NB4 (cell line): ENCODE data around the gene ABHD12.
A peak's percentile ranks its signal among the peaks of the same experiment; 100 is the strongest.

Experiments
- DNase-seq: peaks from one replicate; pipeline ENCODE4 v3.0.0; 2010; ENCODE audit warnings: low read depth
- H3K4me3 ChIP-seq: one replicate; pipeline ENCODE4 v1.5.1; 2011; ENCODE audit warnings: mild to moderate bottlenecking, low read depth, low read length, moderate library complexity
- MAX ChIP-seq: IDR thresholded peaks from 2 replicates; pipeline ENCODE4 v1.6.1; 2011; ENCODE audit warnings: low read depth, low read length
- MYC ChIP-seq: IDR thresholded peaks from 2 replicates; pipeline ENCODE4 v1.6.1; 2011; ENCODE audit warnings: low read depth, low read length
- POLR2A ChIP-seq: IDR thresholded peaks from 2 replicates; pipeline ENCODE4 v1.6.1; 2011; ENCODE audit warnings: mild to moderate bottlenecking; ENCODE audit not compliant: insufficient read length; ENCODE audit errors: extremely low read depth
- TF ChIP-seq, protein P1 (sequence below): IDR thresholded peaks from one replicate; pipeline ENCODE4 v1.5.1; 2012; ENCODE audit warnings: low read depth, low read length

The ABHD12 gene

GRCh38 chr20:25296094-25297093 lies 94.2 kb downstream of the ABHD12 start:
- DNase-seq = peak; percentile 50
- no peak for TF ChIP-seq MAX
- TF ChIP-seq, protein P1, sequence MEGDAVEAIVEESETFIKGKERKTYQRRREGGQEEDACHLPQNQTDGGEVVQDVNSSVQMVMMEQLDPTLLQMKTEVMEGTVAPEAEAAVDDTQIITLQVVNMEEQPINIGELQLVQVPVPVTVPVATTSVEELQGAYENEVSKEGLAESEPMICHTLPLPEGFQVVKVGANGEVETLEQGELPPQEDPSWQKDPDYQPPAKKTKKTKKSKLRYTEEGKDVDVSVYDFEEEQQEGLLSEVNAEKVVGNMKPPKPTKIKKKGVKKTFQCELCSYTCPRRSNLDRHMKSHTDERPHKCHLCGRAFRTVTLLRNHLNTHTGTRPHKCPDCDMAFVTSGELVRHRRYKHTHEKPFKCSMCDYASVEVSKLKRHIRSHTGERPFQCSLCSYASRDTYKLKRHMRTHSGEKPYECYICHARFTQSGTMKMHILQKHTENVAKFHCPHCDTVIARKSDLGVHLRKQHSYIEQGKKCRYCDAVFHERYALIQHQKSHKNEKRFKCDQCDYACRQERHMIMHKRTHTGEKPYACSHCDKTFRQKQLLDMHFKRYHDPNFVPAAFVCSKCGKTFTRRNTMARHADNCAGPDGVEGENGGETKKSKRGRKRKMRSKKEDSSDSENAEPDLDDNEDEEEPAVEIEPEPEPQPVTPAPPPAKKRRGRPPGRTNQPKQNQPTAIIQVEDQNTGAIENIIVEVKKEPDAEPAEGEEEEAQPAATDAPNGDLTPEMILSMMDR = peak; percentile 71
- no peak for TF ChIP-seq MYC
- TF ChIP-seq POLR2A = no peak
- no peak overlapping the region for H3K4me3 ChIP-seq

- no peak for TF ChIP-seq MAX
- TF ChIP-seq, protein P1 = no peak
- no peak for TF ChIP-seq POLR2A
- TF ChIP-seq MYC = no peak
- no peak overlapping the region for H3K4me3 ChIP-seq
- DNase-seq = no peak
Observed at GRCh38 chr20:25295386-25296093, 95.1 kb downstream of the ABHD12 start.

DNA sequence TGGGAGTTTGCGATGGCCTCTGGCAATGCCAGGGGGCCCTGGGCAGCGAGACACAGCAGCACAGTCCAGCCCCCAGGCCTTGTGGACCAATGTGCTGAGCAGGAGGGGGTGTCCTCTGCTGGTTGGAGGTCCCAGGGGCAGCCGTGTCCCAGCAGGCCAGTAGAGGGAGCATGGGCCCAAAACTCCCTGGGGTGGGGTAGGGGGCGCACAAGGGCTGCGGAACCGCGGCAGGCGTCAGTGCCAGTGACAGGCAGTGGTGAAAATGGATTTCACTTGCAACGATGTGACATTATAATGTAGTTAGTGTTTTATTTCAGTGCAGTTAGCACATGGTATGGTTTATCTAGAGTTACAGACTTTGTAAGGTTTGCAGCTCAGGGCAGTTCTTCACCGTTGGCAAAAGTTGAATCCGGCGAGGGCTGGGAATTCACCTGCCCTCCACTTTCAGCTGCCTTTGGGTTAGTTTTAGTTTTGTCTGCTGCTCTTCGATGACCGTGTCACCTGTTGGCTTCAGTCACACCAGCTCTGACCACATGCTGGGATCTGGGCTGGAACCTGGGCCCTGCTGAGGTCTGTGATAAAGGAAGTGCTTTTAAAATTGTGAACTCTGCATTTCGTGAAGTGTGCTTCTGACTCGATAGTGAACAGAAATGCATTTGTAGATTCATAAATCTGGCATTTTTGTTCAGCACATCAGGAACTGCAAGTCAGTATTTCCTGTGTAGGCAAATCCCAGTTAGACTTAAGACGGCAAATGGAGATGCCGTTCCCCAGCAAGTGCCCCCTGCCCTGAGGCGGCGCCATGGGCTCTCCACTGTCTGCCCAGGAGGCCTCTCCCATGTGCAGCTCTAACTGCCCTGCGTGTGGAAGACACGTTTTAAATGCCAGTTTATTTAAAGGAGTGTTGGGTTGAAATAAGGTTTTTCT lies 95.9 kb downstream of the ABHD12 start:
- TF ChIP-seq MAX = peak; percentile 50
- no peak; the same call in 1 of the 2 replicates for TF ChIP-seq MYC
- TF ChIP-seq, protein P1 = peak; percentile 99
- DNase-seq = peak; percentile 81
- H3K4me3 ChIP-seq = no peak overlapping the region

- TF ChIP-seq, protein P1 = no peak
- TF ChIP-seq MAX (no peak), MYC (no peak), POLR2A (no peak)
- no peak for DNase-seq
- H3K4me3 ChIP-seq = no peak overlapping the region
Observed at GRCh38 chr20:25293910-25294458, 96.7 kb downstream of the ABHD12 start.

DNA sequence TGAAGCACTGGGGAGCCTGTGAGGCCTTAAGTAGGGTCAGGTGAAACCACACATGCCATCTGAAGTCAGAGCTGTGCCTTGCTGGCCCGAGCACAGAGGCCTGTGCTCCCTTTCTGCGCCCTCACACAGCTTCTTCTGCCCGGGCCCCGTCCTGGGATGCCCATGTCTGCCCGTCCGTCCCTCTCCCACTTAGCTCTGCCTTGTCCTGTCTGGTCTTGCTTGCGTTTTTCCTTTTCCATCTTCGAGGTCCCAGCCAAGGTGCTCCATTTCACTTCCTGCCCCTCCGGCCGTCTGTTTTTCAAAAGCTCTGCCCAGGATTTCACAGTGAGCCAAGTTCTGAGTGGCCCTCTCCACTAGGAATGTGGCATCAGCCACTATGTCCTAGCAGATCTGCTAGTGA lies 97.1 kb downstream of the ABHD12 start:
- TF ChIP-seq, protein P1 = no peak
- TF ChIP-seq POLR2A (no peak), MAX (no peak), MYC (no peak)

More for the DNA sequence above, 97.1 kb downstream of the ABHD12 start:
- DNase-seq = no peak
- no peak overlapping the region for H3K4me3 ChIP-seq
